22Rv1 (cell line): ENCODE measurements around the gene LTBP1.

ENCODE experiments used
- CTCF ChIP-seq: fragments of 450-650 bp; IDR thresholded peaks from 2 replicates; pipeline ENCODE4 v1.5.1; 2017; ENCODE audit warnings: mild to moderate bottlenecking
- ZFX ChIP-seq: fragments of 450-650 bp; IDR thresholded peaks from 2 replicates; pipeline ENCODE4 v1.6.1; 2017; ENCODE audit warnings: antibody characterized with exemption, borderline replicate concordance

- TF ChIP-seq CTCF: no peak
- TF ChIP-seq ZFX: no peak
Observed at GRCh38 chr2:33213648-33214047, 266.9 kb downstream of the LTBP1 start.
